GM23338 (cell line): ENCODE data around the gene RPS8.
A peak's percentile ranks its signal among the peaks of the same experiment; 100 is the strongest.

Source experiments
- CTCF ChIP-seq, 2 experiments: fragments of 200-600 bp in 1 of 2; sonication (generic) in 1 of 2; conservative IDR thresholded peaks; 2 replicates each; pipeline versions ENCODE4 v1.5.1 to v1.6.1; 2016 to 2017; ENCODE audit warnings: antibody characterized with exemption in 2 of 2, low read depth in 2 of 2, mild to moderate bottlenecking in 2 of 2, moderate library complexity in 1 of 2
- ETS1 ChIP-seq: IDR thresholded peaks from 2 replicates; pipeline ENCODE4 v1.6.1; 2016; ENCODE audit warnings: antibody characterized with exemption
- EZH2 ChIP-seq: fragments of 200-600 bp; sonication (generic); IDR thresholded peaks from one replicate; pipeline ENCODE4 v1.8.0; 2017; ENCODE audit warnings: antibody characterized with exemption, mild to moderate bottlenecking, low read depth; ENCODE audit not compliant: unreplicated experiment
- POLR2AphosphoS5 ChIP-seq: IDR thresholded peaks from 2 replicates; pipeline ENCODE4 v1.6.1; 2016; ENCODE audit warnings: antibody characterized with exemption, low read depth
- REST ChIP-seq: IDR thresholded peaks from one replicate; pipeline ENCODE4 v1.6.1; 2018; ENCODE audit warnings: antibody characterized with exemption; ENCODE audit not compliant: unreplicated experiment
- STAT1 ChIP-seq: IDR thresholded peaks from one replicate; pipeline ENCODE4 v1.6.1; 2016; ENCODE audit warnings: antibody characterized with exemption; ENCODE audit not compliant: unreplicated experiment
- ZNF331 ChIP-seq: fragments of 250-450 bp; sonication (Bioruptor Pico); IDR thresholded peaks from 2 replicates; pipeline ENCODE4 v1.5.0; 2020; ENCODE audit warnings: low read depth, mild to moderate bottlenecking, moderate library complexity

- TF ChIP-seq CTCF (conservative IDR thresholded peaks at IDR 0.05; ENCODE audit: low read depth in 2 of 2) (no peak), POLR2AphosphoS5 (0 out of 2 replicates have a peak, but pooled peaks have one; percentile 8), ZNF331 (CRISPR knock-in tag) (no peak), EZH2 (no peak), STAT1 (no peak), REST (no peak), ETS1 (no peak)
These were observed 2.2 kb downstream of the RPS8 start for GRCh38 chr1:44777547-44777946.
